ENCODE data around the gene OTP.

GRCh38 chr5:77641963-77642737 lies 3.6 kb upstream of the OTP start:
- TF ChIP-seq CTCF (IDR thresholded peaks at IDR 0.05), result no peak
- TF ChIP-seq POLR2A (IDR thresholded peaks at IDR 0.05), result no peak
